HepG2 (cell line): Measurements from ENCODE around the gene TNIP3. TPM values are rescaled to one million over a fixed set of nuclear protein-coding genes. Genes with fewer than 3 reads are reported as not detected.
A peak's percentile ranks its signal among the peaks of the same experiment; 100 is the strongest.

Experiments used
- ATAC-seq: fragments of 200-7000 bp; cut with Tn5 transposase; 3 replicates; pipeline ENCODE4 v1.9.1; 2020; ENCODE audit warnings: mild to moderate bottlenecking, moderate library complexity
- BruUV-seq: library from RNA; stranded (reverse); fragments of 400-500 nt; replicated peaks from 2 replicates; lab custom pipeline; 2021; lab: Mats Ljungman, UMichigan
- CTCF ChIA-PET: fragments of 300-600 bp; formaldehyde crosslinking; extraction: SDS; loops from one replicate; lab custom pipeline; 2021; ENCODE audit warnings: low total read pairs, inconsistent platforms, low intra/inter-chr PET ratio; lab: Yijun Ruan, JAX
- POLR2A ChIA-PET: fragments of 350-600 bp; sonication (Branson Sonifier 250); formaldehyde crosslinking; loops from one replicate; lab custom pipeline; 2020; ENCODE audit warnings: antibody characterized with exemption, inconsistent platforms; lab: Yijun Ruan, JAX
- DNase-seq: peaks from one replicate; pipeline ENCODE4 v3.0.0-alpha.2; 2015; ENCODE audit warnings: low spot score
- FAIRE-seq: peaks from 3 replicates; lab custom pipeline; 2011; peaks lifted over from hg19 to GRCh38; lab: Jason Lieb, UNC
- H2AFZ ChIP-seq: one replicate; pipeline ENCODE4 v1.6.1; 2011; ENCODE audit warnings: low read length, inconsistent platforms
- H3K27ac ChIP-seq: fragments of 300-600 bp; 3 replicates; pipeline ENCODE4 v1.8.0; 2011; ENCODE audit warnings: mixed run types, mild to moderate bottlenecking, mixed read lengths, low read length, inconsistent platforms; ENCODE audit not compliant: insufficient read depth; ENCODE audit errors: extremely low read length
- H3K27me3 ChIP-seq, 2 experiments: fragments of 200-600 bp in 1 of 2; 2 replicates in 1 of 2; 3 replicates in 1 of 2; pipeline versions ENCODE4 v1.6.0 to v1.8.0; 2011; ENCODE audit warnings: low read length in 2 of 2, mild to moderate bottlenecking in 2 of 2, moderate library complexity in 2 of 2, inconsistent platforms in 1 of 2; ENCODE audit not compliant: insufficient read depth in 2 of 2, control insufficient read depth in 1 of 2
- H3K36me3 ChIP-seq, 2 experiments: fragments of 200-600 bp in 1 of 2; replicated peaks in 1 of 2; 2 replicates in 1 of 2; 3 replicates in 1 of 2; pipeline versions ENCODE4 v1.5.1 to v1.8.0; 2011; ENCODE audit warnings: low read length in 2 of 2, inconsistent platforms in 1 of 2; ENCODE audit not compliant: insufficient read depth in 2 of 2, control insufficient read depth in 1 of 2
- H3K4me1 ChIP-seq: 2 replicates; pipeline ENCODE4 v1.5.1; 2012; ENCODE audit warnings: low read length, inconsistent platforms; ENCODE audit not compliant: insufficient read depth
- H3K4me2 ChIP-seq: 2 replicates; pipeline ENCODE4 v1.6.0; 2011; ENCODE audit warnings: low read depth, low read length, inconsistent platforms
- H3K4me3 ChIP-seq, 3 experiments: fragments of 200-600 bp in 1 of 3; sonication (generic), shearing (Covaris generic) in 1 of 3; replicated peaks in 1 of 3; 2 replicates each; pipeline ENCODE4 v1.5.1; 2011 to 2016; ENCODE audit warnings: low read length in 3 of 3, inconsistent platforms in 2 of 3, low read depth in 2 of 3, mild to moderate bottlenecking in 2 of 3, control low read depth in 1 of 3, mixed read lengths in 1 of 3; ENCODE audit not compliant: insufficient read depth in 1 of 3
- H3K79me2 ChIP-seq: one replicate; pipeline ENCODE4 v1.6.1; 2011; ENCODE audit warnings: low read length, inconsistent platforms; ENCODE audit not compliant: insufficient read depth
- H3K9ac ChIP-seq: 2 replicates; pipeline ENCODE4 v1.6.0; 2011; ENCODE audit warnings: mild to moderate bottlenecking, low read depth, low read length, inconsistent platforms; ENCODE audit not compliant: insufficient read depth
- H3K9me3 ChIP-seq: 2 replicates; pipeline ENCODE4 v1.5.1; 2012; ENCODE audit warnings: mild to moderate bottlenecking, low read length
- H4K20me1 ChIP-seq: 2 replicates; pipeline ENCODE4 v1.6.0; 2011; ENCODE audit warnings: inconsistent platforms, mild to moderate bottlenecking, low read length, moderate library complexity; ENCODE audit not compliant: insufficient read depth
- BRCA1 ChIP-seq: sonication (generic); formaldehyde crosslinking; IDR thresholded peaks from 2 replicates; pipeline ENCODE4 v1.4.0; 2020; ENCODE audit warnings: missing genetic modification reagents
- BRD4 ChIP-seq: sonication (generic); formaldehyde crosslinking; IDR thresholded peaks from 2 replicates; pipeline ENCODE4 v1.4.0; 2020; ENCODE audit warnings: missing genetic modification reagents
- DMTF1 ChIP-seq: sonication (generic); formaldehyde crosslinking; IDR thresholded peaks from 2 replicates; pipeline ENCODE4 v1.4.0; 2020; ENCODE audit warnings: mild to moderate bottlenecking, missing genetic modification reagents
- EHMT2 ChIP-seq: fragments of 200-600 bp; sonication (generic); IDR thresholded peaks from 2 replicates; pipeline ENCODE4 v1.7.0; 2017; ENCODE audit warnings: antibody characterized with exemption, low read depth, low read length, borderline replicate concordance
- FOXA1 ChIP-seq, 2 experiments: fragments of 450-650 bp in 1 of 2; sonication (generic) in 1 of 2; formaldehyde crosslinking in 1 of 2; IDR thresholded peaks; 2 replicates each; pipeline versions ENCODE4 v1.4.0 to v1.6.1; 2016 to 2020; ENCODE audit warnings: missing genetic modification reagents in 1 of 2
- FOXA3 ChIP-seq: IDR thresholded peaks from 2 replicates; pipeline ENCODE4 v1.6.1; 2016; ENCODE audit warnings: missing genetic modification reagents, missing compliant biosample characterization
- FOXP1 ChIP-seq, 2 experiments: fragments of 450-650 bp in 1 of 2; IDR thresholded peaks; 2 replicates each; pipeline ENCODE4 v1.6.1; 2017 to 2018; ENCODE audit warnings: antibody characterized with exemption in 1 of 2
- PAX8 ChIP-seq: sonication (generic); formaldehyde crosslinking; IDR thresholded peaks from 2 replicates; pipeline ENCODE4 v1.8.0; 2022; ENCODE audit warnings: mild to moderate bottlenecking, missing genetic modification reagents, borderline replicate concordance
- POGK ChIP-seq: sonication (generic); formaldehyde crosslinking; conservative IDR thresholded peaks from 2 replicates; pipeline ENCODE4 v1.8.0; 2022; ENCODE audit warnings: mild to moderate bottlenecking, moderate library complexity, missing genetic modification reagents
- RARG ChIP-seq: sonication (generic); formaldehyde crosslinking; IDR thresholded peaks from 2 replicates; pipeline ENCODE4 v1.4.0; 2020; ENCODE audit warnings: low read depth, mild to moderate bottlenecking, missing genetic modification reagents
- TFE3 ChIP-seq: IDR thresholded peaks from 2 replicates; pipeline ENCODE4 v1.6.1; 2016
- ZNF350 ChIP-seq: sonication (generic); formaldehyde crosslinking; IDR thresholded peaks from 2 replicates; pipeline ENCODE4 v1.4.0; 2020; ENCODE audit warnings: mild to moderate bottlenecking, low read depth, missing genetic modification reagents, borderline replicate concordance
- ZNF430 ChIP-seq: sonication (generic); formaldehyde crosslinking; IDR thresholded peaks from 2 replicates; pipeline ENCODE4 v1.9.0; 2021; ENCODE audit warnings: mild to moderate bottlenecking, missing genetic modification reagents
- WGBS: methylation state at CpG from one replicate; pipeline ENCODE4 v1.1.6; 2017; ENCODE audit warnings: low lambda C conversion rate; 5-methylcytosine and 5-hydroxymethylcytosine counted together
- in situ Hi-C: cut with HindIII; loops from 2 replicates; pipeline ENCODE4 v1.10.0; 2017; ENCODE audit warnings: low pct_unique_long_range_greater_than_20kb; ENCODE audit not compliant: extremely low pct_ligation_motif_present
- intact Hi-C: fragments of 100-400 bp; cut with micrococcal nuclease; formaldehyde crosslinking; loops from one replicate; pipeline ENCODE4 v1.10.0; 2022; ENCODE audit not compliant: unreplicated experiment
- polyA plus RNA-seq, 8 experiments: library from polyadenylated mRNA; depleted of rRNA in 3 of 8; stranded (reverse) in 7 of 8; unstranded in 1 of 8; fragments of >200 nt; fragmentation: Illumina TruSeq in 4 of 8; extraction: Trizol in 4 of 8; gene quantifications; 2 replicates each; pipeline versions ENCODE4 v1.2.1 to v1.2.3, GENCODE V29; 2011 to 2016; ENCODE audit warnings: low read depth in 4 of 8, missing spikeins in 1 of 8, mixed read lengths in 1 of 8; ENCODE audit not compliant: insufficient read depth in 1 of 8
- total RNA-seq, 5 experiments: library from RNA; depleted of rRNA; stranded (reverse); fragments of >200 nt; fragmentation: Illumina TruSeq; extraction: Trizol; gene quantifications; 2 replicates each; pipeline ENCODE4 v1.2.3, GENCODE V29; 2016; ENCODE audit warnings: low read depth in 1 of 5

The TNIP3 gene
- total and polyA plus RNA-seq, 2 of the 13 experiments (the other 11 are each of a cell fraction or from before 2014, with no cell fraction given) = not detected

- ChIA-PET POLR2A (no interaction called here), CTCF (no interaction called here)
- peak; percentile 2 for DNase-seq
- Histone ChIP-seq H3K4me1 (peaks cover 13% of the 10 kb centered on the region), H3K4me3 (no peak overlapping the region), H2AFZ (peak overlapping the region; percentile 5), H3K27ac (no peak overlapping the region), H3K9me3 (no peaks in the 10 kb centered on the region), H3K9ac (no peak overlapping the region), H4K20me1 (no peaks in the 10 kb centered on the region), H3K79me2 (no peaks in the 10 kb centered on the region), H3K4me2 (no peak overlapping the region), H3K27me3 (no peaks in the 10 kb centered on the region), H3K36me3 (no peaks in the 10 kb centered on the region)
- in situ Hi-C loops (no loop called here), intact Hi-C loops (no loop called here)
- 89% methylated on average over 3 of the region's 3 CpGs for WGBS
- BruUV-seq = no TSS peak
- TF ChIP-seq EHMT2 (no peak), FOXA3 (0 out of 2 replicates have a peak, but pooled peaks have one; percentile 27), FOXA1 (IDR thresholded peaks at IDR 0.05) (no peak), FOXA1 (CRISPR knock-in tag; IDR thresholded peaks at IDR 0.05) (peak; percentile 53; the same call in 1 of the 2 replicates)
- ATAC-seq = peak; percentile 67
- FAIRE-seq = no peak
Observed at GRCh38 chr4:121125498-121125885, 38.6 kb downstream of the TNIP3 start.

- Histone ChIP-seq H3K4me1 (peaks cover 13% of the 10 kb centered on the region), H3K79me2 (no peaks in the 10 kb centered on the region), H3K36me3 (no peaks in the 10 kb centered on the region), H4K20me1 (no peaks in the 10 kb centered on the region), H3K9ac (no peak overlapping the region), H3K4me3 (no peak overlapping the region), H3K9me3 (no peaks in the 10 kb centered on the region), H3K27ac (no peak overlapping the region), H2AFZ (no peak overlapping the region), H3K4me2 (no peak overlapping the region), H3K27me3 (no peaks in the 10 kb centered on the region)
- no TSS peak for BruUV-seq
- intact Hi-C loops = no loop called here
- FAIRE-seq (no peak), ATAC-seq (no peak), DNase-seq (no peak)
- CTCF ChIA-PET = no interaction called here
- in situ Hi-C loops = no loop called here
- 0% methylated on average over 2 of the region's 2 CpGs for WGBS
- POLR2A ChIA-PET = no interaction called here
- TF ChIP-seq DMTF1 (no peak), ZNF350 (CRISPR knock-in tag) (no peak), RARG (CRISPR knock-in tag) (no peak), BRCA1 (CRISPR knock-in tag) (no peak), FOXP1 (IDR thresholded peaks at IDR 0.05) (no peak), FOXP1 (CRISPR knock-in tag; IDR thresholded peaks at IDR 0.05) (no peak), BRD4 (CRISPR knock-in tag) (no peak), PAX8 (CRISPR knock-in tag) (no peak), ZNF430 (CRISPR knock-in tag) (no peak), POGK (CRISPR knock-in tag) (no peak), TFE3 (CRISPR knock-in tag) (no peak)
Observed at GRCh38 chr4:121122661-121123060, 41.5 kb downstream of the TNIP3 start.
